NCI-H2107 treated with DMSO at 0.1 percent for 48 hours (cell line): ENCODE data around the gene STUB1.

Experiments used
- DNase-seq: peaks from one replicate; lab custom pipeline; 2025; ENCODE audit not compliant: unreplicated experiment; lab: John Stamatoyannopoulos, UW

The STUB1 gene

DNA sequence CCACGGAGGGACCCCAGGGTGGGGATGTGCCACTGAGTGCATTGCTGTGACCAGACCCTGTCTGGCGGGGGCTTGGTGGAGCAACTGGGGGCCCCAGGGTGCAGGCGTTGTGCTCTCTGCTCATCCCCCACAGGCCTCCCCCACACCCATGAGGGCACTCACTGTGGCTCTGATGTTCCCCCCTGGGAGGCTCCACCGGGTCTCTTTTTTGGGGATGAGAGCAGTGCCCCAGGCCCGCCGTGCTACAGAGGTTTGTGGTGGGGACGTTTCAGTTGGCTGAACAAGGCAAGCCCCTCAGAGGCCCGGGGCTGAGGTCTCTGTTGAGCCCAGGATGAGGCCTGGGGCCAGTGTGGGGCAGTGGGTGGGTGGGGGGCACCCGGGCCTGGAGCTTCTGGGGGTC is 43.5 kb downstream of the STUB1 start:
- no peak for DNase-seq

- DNase-seq = no peak
These were observed 44.2 kb downstream of the STUB1 start for GRCh38 chr16:724188-725040.

- no peak for DNase-seq
These were observed 44.8 kb downstream of the STUB1 start for GRCh38 chr16:725041-725376.

DNA sequence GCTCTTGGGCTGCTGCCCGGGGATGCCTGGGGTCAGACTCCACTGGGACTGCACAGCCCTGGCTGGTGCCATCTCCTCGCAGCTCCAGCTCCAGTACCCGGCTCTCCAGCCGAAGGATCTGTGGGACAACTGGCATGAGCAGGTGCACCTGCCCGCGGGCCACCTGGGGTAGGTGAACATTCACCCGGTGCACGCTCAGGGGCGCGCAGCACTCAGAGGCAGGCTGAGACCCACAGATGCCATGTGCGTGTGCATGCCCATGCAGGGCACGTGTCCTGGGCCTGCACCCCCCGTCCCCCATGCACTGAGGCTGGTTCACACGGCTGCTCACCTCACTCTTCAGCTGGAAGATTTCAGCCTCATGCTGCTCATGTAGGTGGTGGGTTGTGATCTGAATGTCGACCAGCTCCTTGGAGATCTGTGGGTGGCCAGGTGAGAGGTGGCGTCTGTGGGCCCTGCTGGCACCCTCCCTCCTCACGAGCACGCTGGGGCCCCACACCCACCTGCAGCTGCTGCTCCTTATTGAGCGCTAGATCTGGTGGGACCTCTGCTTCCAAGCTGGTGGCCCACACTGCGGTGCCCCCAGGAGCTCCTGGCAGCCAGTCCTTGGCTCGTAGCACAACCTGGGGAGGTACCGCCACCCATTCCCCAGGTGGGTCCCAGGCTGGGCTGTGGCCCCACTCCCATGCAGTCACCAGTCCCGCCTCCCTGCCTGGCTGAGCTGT is 45.4 kb downstream of the STUB1 start:
- no peak for DNase-seq

- DNase-seq = no peak
These were observed 45.9 kb downstream of the STUB1 start for GRCh38 chr16:726188-726437.

GRCh38 chr16:726438-727290 is 46.5 kb downstream of the STUB1 start, which contains the start of the genes CCDC78 and HAGHL:
CCDC78 (minus strand) TSS chr16:726443; CDS start chr16:726367, 76 bp downstream.
HAGHL (plus strand) TSS chr16:727106; CDS start chr16:727510, 404 bp downstream.
- DNase-seq = no peak

DNA sequence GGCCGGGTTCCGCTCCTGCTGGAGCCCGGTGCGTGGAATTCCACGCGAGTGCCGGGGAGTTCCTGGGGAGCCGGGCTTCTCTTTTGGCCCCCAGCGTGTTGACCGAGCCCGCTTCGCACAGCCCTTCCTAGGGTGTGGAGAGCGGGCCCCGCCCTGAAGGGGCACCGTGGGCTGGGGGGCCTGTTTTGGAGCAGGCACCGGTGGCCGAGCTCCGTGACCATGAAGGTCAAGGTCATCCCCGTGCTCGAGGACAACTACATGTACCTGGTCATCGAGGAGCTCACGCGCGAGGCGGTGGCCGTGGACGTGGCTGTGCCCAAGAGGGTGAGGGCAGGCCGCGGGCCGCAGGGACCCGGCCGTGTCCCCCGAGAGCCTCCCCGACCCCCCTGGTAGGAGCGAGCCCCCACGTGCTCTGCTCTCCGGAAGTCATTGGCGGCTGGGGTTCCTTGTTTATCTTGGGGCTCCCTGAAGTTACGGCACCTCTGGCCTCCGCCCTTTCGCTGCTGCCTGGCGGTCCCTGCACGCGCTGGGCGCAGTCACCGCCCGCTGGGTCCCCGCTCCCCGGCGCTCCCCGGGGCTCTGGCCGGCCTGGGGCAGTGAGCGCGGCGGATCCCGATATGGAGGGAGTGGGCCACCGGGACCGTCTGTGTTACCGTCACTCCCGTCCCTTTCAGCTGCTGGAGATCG is 47.2 kb downstream of the STUB1 start:
- DNase-seq = no peak

DNA sequence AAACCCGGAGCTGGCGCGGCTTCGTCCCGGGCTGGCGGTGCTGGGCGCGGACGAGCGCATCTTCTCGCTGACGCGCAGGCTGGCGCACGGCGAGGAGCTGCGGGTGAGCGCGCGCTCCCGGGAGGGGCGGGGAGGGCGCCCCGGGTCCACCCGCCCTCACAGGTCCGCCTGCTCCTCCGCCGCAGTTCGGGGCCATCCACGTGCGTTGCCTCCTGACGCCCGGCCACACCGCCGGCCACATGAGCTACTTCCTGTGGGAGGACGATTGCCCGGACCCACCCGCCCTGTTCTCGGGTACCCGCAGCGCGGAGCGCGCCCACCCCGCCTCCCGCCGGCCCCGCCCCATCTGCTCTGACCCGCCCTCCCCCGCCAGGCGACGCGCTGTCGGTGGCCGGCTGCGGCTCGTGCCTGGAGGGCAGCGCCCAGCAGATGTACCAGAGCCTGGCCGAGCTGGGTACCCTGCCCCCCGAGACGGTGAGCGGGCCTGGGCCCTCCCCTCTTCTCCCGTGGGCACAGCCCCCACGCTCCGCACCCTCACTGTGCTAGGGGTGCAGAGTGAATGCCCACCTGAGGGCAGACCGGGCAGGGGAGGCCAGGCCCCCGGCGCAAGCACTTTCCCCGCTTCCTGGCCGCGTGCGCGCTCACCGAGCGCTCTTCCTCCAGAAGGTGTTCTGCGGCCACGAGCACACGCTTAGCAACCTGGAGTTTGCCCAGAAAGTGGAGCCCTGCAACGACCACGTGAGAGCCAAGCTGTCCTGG is 48.1 kb downstream of the STUB1 start:
- DNase-seq = no peak

DNA sequence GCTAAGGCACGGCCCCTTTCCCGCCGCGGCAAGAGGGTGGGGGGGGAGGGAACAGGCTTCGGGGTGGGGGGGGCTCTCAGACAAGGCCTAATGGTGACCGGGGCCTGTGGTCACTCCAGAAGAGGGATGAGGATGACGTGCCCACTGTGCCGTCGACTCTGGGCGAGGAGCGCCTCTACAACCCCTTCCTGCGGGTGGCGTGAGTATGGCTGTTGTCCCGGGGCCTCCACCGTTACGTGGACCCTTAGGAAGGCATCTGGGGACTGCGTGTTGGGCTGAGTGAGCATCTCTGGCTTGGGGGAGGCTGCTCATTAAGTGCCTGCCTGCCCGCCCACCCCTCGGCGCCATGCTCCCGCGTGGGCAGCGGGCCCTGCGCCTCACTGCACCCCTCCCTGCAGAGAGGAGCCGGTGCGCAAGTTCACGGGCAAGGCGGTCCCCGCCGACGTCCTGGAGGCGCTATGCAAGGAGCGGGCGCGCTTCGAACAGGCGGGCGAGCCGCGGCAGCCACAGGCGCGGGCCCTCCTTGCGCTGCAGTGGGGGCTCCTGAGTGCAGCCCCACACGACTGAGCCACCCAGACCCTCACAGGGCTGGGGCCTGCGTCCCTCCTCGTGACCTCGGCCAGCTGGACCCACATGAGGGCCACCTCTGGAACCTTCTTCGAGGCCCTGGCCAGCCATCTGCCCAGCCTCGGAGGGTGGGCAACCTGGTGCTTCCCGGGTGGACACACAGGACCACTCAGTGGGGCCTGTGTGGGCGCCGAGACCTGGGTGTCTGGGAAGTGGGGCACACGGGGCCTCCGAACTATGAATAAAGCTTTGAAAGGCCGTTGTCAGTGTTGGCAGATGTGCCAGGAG is 48.9 kb downstream of the STUB1 start:
- no peak for DNase-seq

DNA sequence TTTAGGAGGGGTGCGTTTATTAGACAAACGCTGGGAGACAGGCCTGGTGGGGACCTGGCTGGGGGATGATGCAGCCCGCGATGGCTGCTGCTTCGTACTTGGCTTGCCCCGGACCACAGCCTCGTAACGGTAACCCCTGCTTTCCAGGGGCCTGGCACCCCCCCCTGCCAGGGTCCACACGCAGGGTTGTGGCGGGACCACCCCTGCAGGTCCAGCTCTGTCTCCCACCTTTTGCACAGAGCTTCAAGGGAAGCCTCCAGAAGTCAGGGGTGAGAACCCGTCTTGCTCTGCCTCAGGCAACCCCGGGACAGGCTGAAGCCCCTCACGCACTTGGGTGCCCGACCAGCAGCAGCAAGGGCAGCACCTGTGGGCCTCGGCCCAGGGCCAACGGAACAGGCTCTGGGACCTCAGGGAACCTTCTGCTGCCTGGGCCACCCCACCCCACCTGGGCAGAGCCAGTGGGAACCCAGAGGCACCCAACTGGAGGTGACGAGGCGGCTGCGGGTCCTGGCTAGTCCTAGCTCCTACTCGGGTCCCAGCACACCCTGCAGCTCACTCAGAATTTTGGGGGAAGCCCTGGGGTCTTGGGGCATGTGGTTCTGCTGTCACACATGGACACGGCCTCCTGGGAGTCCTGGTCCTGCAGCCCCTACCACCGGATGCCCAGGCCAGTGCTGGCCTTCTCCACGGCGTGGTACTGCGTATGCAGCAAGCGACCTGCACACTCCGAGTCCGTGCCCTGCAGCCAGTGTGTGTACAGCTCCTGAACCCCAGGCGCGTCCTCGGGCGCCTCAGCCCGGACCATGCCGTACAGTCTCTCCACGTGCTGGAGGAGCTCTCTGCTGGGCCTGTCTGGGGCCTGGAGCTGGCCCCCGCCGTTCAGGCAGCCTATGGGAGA is 49.8 kb downstream of the STUB1 start:
- DNase-seq = no peak

DNA sequence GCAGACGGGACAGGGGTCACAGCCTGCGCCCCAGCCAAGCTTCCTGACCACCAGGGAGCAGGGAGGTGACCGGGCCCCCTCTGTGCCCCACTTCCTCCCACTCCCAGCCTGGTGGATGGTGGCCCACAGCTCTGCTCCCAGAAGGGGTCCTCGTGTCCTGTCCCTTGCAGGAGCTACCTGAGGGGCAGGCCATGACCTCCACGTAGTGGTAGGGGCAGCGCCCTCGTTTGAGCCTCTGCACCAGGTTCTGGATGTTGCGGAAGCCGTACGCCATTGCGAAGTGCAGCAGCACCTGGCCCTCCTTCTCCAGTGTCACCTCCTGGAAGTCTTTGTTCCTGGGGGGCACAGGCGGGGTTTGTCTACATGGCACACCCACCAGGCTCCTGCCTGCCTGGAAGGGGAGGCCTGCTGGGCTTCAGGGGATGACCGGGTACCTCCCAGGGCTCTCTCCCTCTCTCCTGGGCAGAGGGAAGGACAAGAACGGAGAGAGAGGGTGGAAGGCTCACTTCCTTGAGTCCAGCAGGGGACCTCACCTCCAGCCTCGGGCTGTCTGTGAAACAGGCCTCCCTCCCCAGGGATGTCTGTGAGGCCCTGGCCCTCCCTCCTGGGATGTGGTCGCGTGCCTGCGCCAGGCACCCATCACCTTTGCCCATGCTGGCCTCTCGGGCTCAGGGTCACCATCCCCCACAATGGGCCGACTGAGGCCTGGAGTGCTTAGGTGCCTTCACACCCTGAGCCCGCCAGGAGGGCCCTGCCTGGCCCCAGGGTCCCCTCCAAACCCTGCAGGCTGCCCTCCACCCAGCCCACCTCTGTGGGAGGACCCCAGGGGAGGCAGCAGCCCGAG is 50.7 kb downstream of the STUB1 start:
- no peak for DNase-seq

- no peak for DNase-seq
These were observed 52.1 kb downstream of the STUB1 start for GRCh38 chr16:732332-732731.
